Measurements from ENCODE around the gene CD160.

The CD160 gene

GRCh38 chr1:145777357-145778145 is 58.3 kb downstream of the CD160 start:
- TF ChIP-seq CTCF (IDR thresholded peaks at IDR 0.05; ENCODE audit: low read depth, low read length, missing control alignments): no peak

GRCh38 chr1:145778146-145778540 is 58.8 kb downstream of the CD160 start:
- no peak for TF ChIP-seq CTCF (IDR thresholded peaks at IDR 0.05; ENCODE audit: low read depth, low read length, missing control alignments)
- H3K4me3 ChIP-seq (replicated peaks; ENCODE audit: low read depth, low read length): no peak overlapping the region
- DNase-seq (ENCODE audit: extremely low read depth, low read depth): no peak

More at GRCh38 chr1:145777357-145778145, 58.3 kb downstream of the CD160 start:
- H3K4me3 ChIP-seq (replicated peaks; ENCODE audit: low read depth, low read length): no peak overlapping the region
- no peak for DNase-seq (ENCODE audit: extremely low read depth, low read depth)

- peak; percentile 61 for DNase-seq (ENCODE audit: extremely low read depth, low read depth)
- H3K4me3 ChIP-seq (replicated peaks; ENCODE audit: low read depth, low read length): no peak overlapping the region
- no peak for TF ChIP-seq CTCF (IDR thresholded peaks at IDR 0.05; ENCODE audit: low read depth, low read length, missing control alignments)
Measured at GRCh38 chr1:145782272-145783099, 63.2 kb downstream of the CD160 start.

GRCh38 chr1:145784409-145784808 is 65.1 kb downstream of the CD160 start:
- no peak overlapping the region for H3K4me3 ChIP-seq (replicated peaks; ENCODE audit: low read depth, low read length)
- DNase-seq (ENCODE audit: extremely low read depth, low read depth): no peak
- no peak for TF ChIP-seq CTCF (IDR thresholded peaks at IDR 0.05; ENCODE audit: low read depth, low read length, missing control alignments)

GRCh38 chr1:145785547-145785946 is 66.2 kb downstream of the CD160 start:
- H3K4me3 ChIP-seq (replicated peaks; ENCODE audit: low read depth, low read length): no peak overlapping the region
- DNase-seq (ENCODE audit: extremely low read depth, low read depth): no peak
- no peak for TF ChIP-seq CTCF (IDR thresholded peaks at IDR 0.05; ENCODE audit: low read depth, low read length, missing control alignments)

- no peak overlapping the region for H3K4me3 ChIP-seq (replicated peaks; ENCODE audit: low read depth, low read length)
- no peak for DNase-seq (ENCODE audit: extremely low read depth, low read depth)
- TF ChIP-seq CTCF (IDR thresholded peaks at IDR 0.05; ENCODE audit: low read depth, low read length, missing control alignments): no peak
Measured at GRCh38 chr1:145786271-145786670, 67.0 kb downstream of the CD160 start.
